ENCODE measurements around the gene CRACR2B. TPM values are rescaled to one million over a fixed set of nuclear protein-coding genes. Genes with fewer than 3 reads are reported as not detected.

The CRACR2B gene
- total RNA-seq, 1 experiment from 2014 or later = 0.48 TPM

GRCh38 chr11:843086-843734, 15.5 kb downstream of the CRACR2B start:
- peak overlapping the region; percentile 85 for H3K4me2 ChIP-seq (ENCODE audit: low read depth, low read length, poor library complexity, severe bottlenecking)
- H3K9me3 ChIP-seq (ENCODE audit: low read length) = no peaks in the 10 kb centered on the region
- H3K4me1 ChIP-seq (ENCODE audit: low read length) = peaks cover 24% of the 10 kb centered on the region
- H4K20me1 ChIP-seq (ENCODE audit: insufficient read depth, low read depth, low read length) = peaks cover 27% of the 10 kb centered on the region; the same call in 1 of the 2 replicates
- H3K4me3 ChIP-seq (ENCODE audit: low read length) = peak overlapping the region; percentile 99
- peak overlapping the region; percentile 87; the same call in 1 of the 2 replicates for H2AFZ ChIP-seq (ENCODE audit: low read length)
- no peak overlapping the region for H3K27ac ChIP-seq (ENCODE audit: low read length)
- H3K27me3 ChIP-seq (ENCODE audit: low read length) = no peaks in the 10 kb centered on the region
- H3K79me2 ChIP-seq (ENCODE audit: low read length) = peaks cover 24% of the 10 kb centered on the region
- peak overlapping the region; percentile 99 for H3K9ac ChIP-seq (ENCODE audit: low read length)
- no peak for DNase-seq
- 0 out of 2 replicates have a peak, but pooled peaks cover 3% of the 10 kb centered on the region for H3K36me3 ChIP-seq (ENCODE audit: insufficient read depth, low read length)
- H3K9me2 ChIP-seq (replicated peaks; ENCODE audit: insufficient read depth, low read length) = no peaks in the 10 kb centered on the region

GRCh38 chr11:843818-844692, 16.3 kb downstream of the CRACR2B start:
- Histone ChIP-seq H3K4me1 (ENCODE audit: low read length) (peaks cover 31% of the 10 kb centered on the region), H3K9me2 (replicated peaks; ENCODE audit: insufficient read depth, low read length) (no peaks in the 10 kb centered on the region), H4K20me1 (ENCODE audit: insufficient read depth, low read depth, low read length) (peaks cover 30% of the 10 kb centered on the region; the same call in 1 of the 2 replicates), H3K27ac (ENCODE audit: low read length) (no peak overlapping the region), H3K9ac (ENCODE audit: low read length) (no peak overlapping the region; the same call in 1 of the 2 replicates), H3K79me2 (ENCODE audit: low read length) (peaks cover 24% of the 10 kb centered on the region), H3K9me3 (ENCODE audit: low read length) (no peaks in the 10 kb centered on the region), H3K4me2 (ENCODE audit: low read depth, low read length, poor library complexity, severe bottlenecking) (peak overlapping the region; percentile 85), H3K4me3 (ENCODE audit: low read length) (no peak overlapping the region), H3K36me3 (ENCODE audit: insufficient read depth, low read length) (0 out of 2 replicates have a peak, but pooled peaks cover 3% of the 10 kb centered on the region), H2AFZ (ENCODE audit: low read length) (no peak overlapping the region), H3K27me3 (ENCODE audit: low read length) (no peaks in the 10 kb centered on the region)
- no peak for DNase-seq

GRCh38 chr11:844693-845644, 17.2 kb downstream of the CRACR2B start:
- no peak for DNase-seq
- no peak overlapping the region for H3K9ac ChIP-seq (ENCODE audit: low read length)

GRCh38 chr11:845872-846495, 18.3 kb downstream of the CRACR2B start:
- Histone ChIP-seq H3K4me1 (ENCODE audit: low read length) (peaks cover 30% of the 10 kb centered on the region), H4K20me1 (ENCODE audit: insufficient read depth, low read depth, low read length) (peaks cover 23% of the 10 kb centered on the region; the same call in 1 of the 2 replicates), H3K9me3 (ENCODE audit: low read length) (no peaks in the 10 kb centered on the region), H3K4me3 (ENCODE audit: low read length) (no peak overlapping the region), H3K9me2 (replicated peaks; ENCODE audit: insufficient read depth, low read length) (no peaks in the 10 kb centered on the region), H2AFZ (ENCODE audit: low read length) (no peak overlapping the region), H3K36me3 (ENCODE audit: insufficient read depth, low read length) (no peaks in the 10 kb centered on the region), H3K27me3 (ENCODE audit: low read length) (no peaks in the 10 kb centered on the region), H3K79me2 (ENCODE audit: low read length) (peaks cover 13% of the 10 kb centered on the region), H3K27ac (ENCODE audit: low read length) (no peak overlapping the region), H3K4me2 (ENCODE audit: low read depth, low read length, poor library complexity, severe bottlenecking) (no peak overlapping the region), H3K9ac (ENCODE audit: low read length) (no peak overlapping the region)
- DNase-seq = no peak

More at GRCh38 chr11:844693-845644, 17.2 kb downstream of the CRACR2B start:
- no peaks in the 10 kb centered on the region for H3K9me3 ChIP-seq (ENCODE audit: low read length)
- peaks cover 23% of the 10 kb centered on the region for H3K79me2 ChIP-seq (ENCODE audit: low read length)
- peaks cover 30% of the 10 kb centered on the region; the same call in 1 of the 2 replicates for H4K20me1 ChIP-seq (ENCODE audit: insufficient read depth, low read depth, low read length)
- no peaks in the 10 kb centered on the region for H3K27me3 ChIP-seq (ENCODE audit: low read length)
- no peak overlapping the region for H3K4me3 ChIP-seq (ENCODE audit: low read length)
- H3K36me3 ChIP-seq (ENCODE audit: insufficient read depth, low read length) = 0 out of 2 replicates have a peak, but pooled peaks cover 2% of the 10 kb centered on the region
- no peak overlapping the region for H2AFZ ChIP-seq (ENCODE audit: low read length)
- H3K9me2 ChIP-seq (replicated peaks; ENCODE audit: insufficient read depth, low read length) = no peaks in the 10 kb centered on the region
- peaks cover 35% of the 10 kb centered on the region for H3K4me1 ChIP-seq (ENCODE audit: low read length)
- no peak overlapping the region for H3K4me2 ChIP-seq (ENCODE audit: low read depth, low read length, poor library complexity, severe bottlenecking)
- no peak overlapping the region for H3K27ac ChIP-seq (ENCODE audit: low read length)

- H3K9me3 ChIP-seq (ENCODE audit: low read length) = no peaks in the 10 kb centered on the region
- H4K20me1 ChIP-seq (ENCODE audit: insufficient read depth, low read depth, low read length) = peaks cover 18% of the 10 kb centered on the region; the same call in 1 of the 2 replicates
- H3K27ac ChIP-seq (ENCODE audit: low read length) = no peak overlapping the region
- no peaks in the 10 kb centered on the region for H3K27me3 ChIP-seq (ENCODE audit: low read length)
- H3K79me2 ChIP-seq (ENCODE audit: low read length) = peaks cover 7% of the 10 kb centered on the region
- H3K4me2 ChIP-seq (ENCODE audit: low read depth, low read length, poor library complexity, severe bottlenecking) = no peak overlapping the region
- H3K36me3 ChIP-seq (ENCODE audit: insufficient read depth, low read length) = no peaks in the 10 kb centered on the region
- H3K4me3 ChIP-seq (ENCODE audit: low read length) = no peak overlapping the region
- H3K9me2 ChIP-seq (replicated peaks; ENCODE audit: insufficient read depth, low read length) = no peaks in the 10 kb centered on the region
- peaks cover 24% of the 10 kb centered on the region for H3K4me1 ChIP-seq (ENCODE audit: low read length)
- no peak overlapping the region for H2AFZ ChIP-seq (ENCODE audit: low read length)
- no peak for DNase-seq
- H3K9ac ChIP-seq (ENCODE audit: low read length) = no peak overlapping the region
Observed at GRCh38 chr11:846496-847098, 18.9 kb downstream of the CRACR2B start.

GRCh38 chr11:847876-848275, 20.2 kb downstream of the CRACR2B start:
- Histone ChIP-seq H4K20me1 (ENCODE audit: insufficient read depth, low read depth, low read length) (peaks cover 14% of the 10 kb centered on the region; the same call in 1 of the 2 replicates), H3K4me2 (ENCODE audit: low read depth, low read length, poor library complexity, severe bottlenecking) (no peak overlapping the region), H3K36me3 (ENCODE audit: insufficient read depth, low read length) (no peaks in the 10 kb centered on the region), H3K4me1 (ENCODE audit: low read length) (peaks cover 24% of the 10 kb centered on the region), H3K27ac (ENCODE audit: low read length) (no peak overlapping the region), H3K79me2 (ENCODE audit: low read length) (no peaks in the 10 kb centered on the region), H3K9me3 (ENCODE audit: low read length) (no peaks in the 10 kb centered on the region), H3K4me3 (ENCODE audit: low read length) (no peak overlapping the region), H3K9me2 (replicated peaks; ENCODE audit: insufficient read depth, low read length) (no peaks in the 10 kb centered on the region), H3K27me3 (ENCODE audit: low read length) (no peaks in the 10 kb centered on the region), H2AFZ (ENCODE audit: low read length) (no peak overlapping the region), H3K9ac (ENCODE audit: low read length) (no peak overlapping the region)
- DNase-seq = no peak

- Histone ChIP-seq H3K4me2 (ENCODE audit: low read depth, low read length, poor library complexity, severe bottlenecking) (no peak overlapping the region), H4K20me1 (ENCODE audit: insufficient read depth, low read depth, low read length) (peaks cover 14% of the 10 kb centered on the region; the same call in 1 of the 2 replicates), H3K9ac (ENCODE audit: low read length) (no peak overlapping the region), H3K27ac (ENCODE audit: low read length) (no peak overlapping the region), H3K4me3 (ENCODE audit: low read length) (no peak overlapping the region), H3K4me1 (ENCODE audit: low read length) (peaks cover 19% of the 10 kb centered on the region), H2AFZ (ENCODE audit: low read length) (no peak overlapping the region), H3K27me3 (ENCODE audit: low read length) (no peaks in the 10 kb centered on the region), H3K36me3 (ENCODE audit: insufficient read depth, low read length) (no peaks in the 10 kb centered on the region), H3K9me2 (replicated peaks; ENCODE audit: insufficient read depth, low read length) (no peaks in the 10 kb centered on the region), H3K9me3 (ENCODE audit: low read length) (no peaks in the 10 kb centered on the region), H3K79me2 (ENCODE audit: low read length) (no peaks in the 10 kb centered on the region)
- peak; percentile 88 for DNase-seq
Observed at GRCh38 chr11:848380-848931, 20.7 kb downstream of the CRACR2B start.
